Endothelial cell of umbilical vein (primary cell): ENCODE results near the gene TMEM204. TPM values are rescaled to one million over a fixed set of nuclear protein-coding genes. Genes with fewer than 3 reads are reported as not detected.

Source experiments
- BruUV-seq: library from RNA; stranded (reverse); fragments of 400-500 nt; replicated peaks from 2 replicates; lab custom pipeline; 2021; lab: Mats Ljungman, UMichigan
- CTCF ChIA-PET: fragments of 300-600, 350-600 bp; sonication (Branson Sonifier 250); formaldehyde crosslinking; loops from one replicate; lab custom pipeline; 2021; ENCODE audit warnings: antibody characterized with exemption, inconsistent platforms; lab: Charles Lee
- POLR2A ChIA-PET: fragments of 300-600, 350-600 bp; sonication (Branson Sonifier 250); formaldehyde crosslinking; loops from one replicate; lab custom pipeline; 2021; ENCODE audit warnings: antibody characterized with exemption, inconsistent platforms; lab: Charles Lee
- DNase-seq: peaks from one replicate; pipeline ENCODE4 v3.0.0-alpha.2; 2011; ENCODE audit warnings: low read depth, low spot score
- FAIRE-seq: peaks from 2 replicates; lab custom pipeline; 2011; peaks lifted over from hg19 to GRCh38; lab: Jason Lieb, UNC
- H2AFZ ChIP-seq: 2 replicates; pipeline ENCODE4 v1.6.0; 2012; ENCODE audit warnings: low read depth, low read length, control low read depth, inconsistent platforms
- H3K27ac ChIP-seq: 2 replicates; pipeline ENCODE4 v1.5.1; 2011; ENCODE audit warnings: low read depth, mild to moderate bottlenecking, control low read depth, low read length, moderate library complexity; ENCODE audit not compliant: insufficient read depth
- H3K27me3 ChIP-seq, 2 experiments: 2 replicates each; pipeline versions ENCODE4 v1.6.0 to v1.6.1; 2011; ENCODE audit warnings: low read length in 2 of 2, mixed read lengths in 1 of 2; ENCODE audit not compliant: control insufficient read depth in 2 of 2, insufficient read depth in 2 of 2
- H3K36me3 ChIP-seq, 2 experiments: 2 replicates in 1 of 2; 3 replicates in 1 of 2; pipeline ENCODE4 v1.5.1; 2011; ENCODE audit warnings: low read length in 2 of 2, mild to moderate bottlenecking in 1 of 2, moderate library complexity in 1 of 2; ENCODE audit not compliant: control insufficient read depth in 2 of 2, insufficient read depth in 2 of 2; ENCODE audit errors: extremely low read depth in 1 of 2
- H3K4me1 ChIP-seq: 3 replicates; pipeline ENCODE4 v1.5.1; 2011; ENCODE audit warnings: mild to moderate bottlenecking, low read length; ENCODE audit not compliant: control insufficient read depth, insufficient read depth; ENCODE audit errors: extremely low read depth
- H3K4me2 ChIP-seq: 2 replicates; pipeline ENCODE4 v1.6.1; 2011; ENCODE audit warnings: low read length, control low read depth, mixed read lengths; ENCODE audit not compliant: insufficient read depth
- H3K4me3 ChIP-seq, 3 experiments: fragments of 200-600 bp in 1 of 3; sonication (generic), shearing (Covaris generic) in 1 of 3; replicated peaks in 1 of 3; 2 replicates each; pipeline ENCODE4 v1.5.1; 2011 to 2016; ENCODE audit warnings: control low read depth in 3 of 3, low read length in 3 of 3, mild to moderate bottlenecking in 2 of 3, inconsistent platforms in 1 of 3, low read depth in 1 of 3, moderate library complexity in 1 of 3; ENCODE audit not compliant: insufficient read depth in 1 of 3
- H3K79me2 ChIP-seq: 2 replicates; pipeline ENCODE4 v1.6.0; 2012; ENCODE audit warnings: low read length, inconsistent platforms; ENCODE audit not compliant: control insufficient read depth, insufficient read depth
- H3K9ac ChIP-seq: replicated peaks from 2 replicates; pipeline ENCODE3; 2011; ENCODE audit warnings: low read length, control low read depth; ENCODE audit not compliant: insufficient read depth; ENCODE audit errors: extremely low read depth
- H3K9me1 ChIP-seq: replicated peaks from 3 replicates; pipeline ENCODE4 v1.6.0; 2011; ENCODE audit warnings: mild to moderate bottlenecking, low read length; ENCODE audit not compliant: control insufficient read depth, insufficient read depth; ENCODE audit errors: extremely low read depth
- H3K9me3 ChIP-seq: replicated peaks from 2 replicates; pipeline ENCODE4 v1.5.1; 2012; ENCODE audit warnings: low read length, inconsistent platforms; ENCODE audit not compliant: control insufficient read depth, insufficient read depth
- H4K20me1 ChIP-seq: replicated peaks from 2 replicates; pipeline ENCODE3; 2011; ENCODE audit warnings: mild to moderate bottlenecking, low read length; ENCODE audit not compliant: control insufficient read depth, insufficient read depth; ENCODE audit errors: extremely low read depth
- CTCF ChIP-seq, 2 donors: IDR thresholded peaks; 1 replicate in 1 of 2; 2 replicates in 1 of 2; pipeline ENCODE4 v1.5.1; 2011; ENCODE audit warnings: low read length in 2 of 2, mild to moderate bottlenecking in 2 of 2, moderate library complexity in 2 of 2, control low read depth in 1 of 2, inconsistent platforms in 1 of 2, low read depth in 1 of 2; ENCODE audit not compliant: insufficient read depth in 1 of 2; ENCODE audit errors: extremely low read depth in 1 of 2
- FOS ChIP-seq: IDR thresholded peaks from 2 replicates; pipeline ENCODE4 v1.6.1; 2011; ENCODE audit warnings: mild to moderate bottlenecking, low read length, moderate library complexity, borderline replicate concordance; ENCODE audit not compliant: insufficient read depth
- GATA2 ChIP-seq: IDR thresholded peaks from 2 replicates; pipeline ENCODE4 v1.7.0; 2011; ENCODE audit warnings: low read depth, mild to moderate bottlenecking, moderate library complexity, mixed read lengths, low read length; ENCODE audit not compliant: insufficient read length, insufficient read depth
- JUN ChIP-seq: IDR thresholded peaks from 2 replicates; pipeline ENCODE4 v1.6.1; 2011; ENCODE audit warnings: borderline replicate concordance, low read depth; ENCODE audit not compliant: insufficient read length, insufficient read depth
- MAX ChIP-seq: IDR thresholded peaks from 2 replicates; pipeline ENCODE4 v1.6.1; 2011; ENCODE audit not compliant: insufficient read depth, insufficient read length
- POLR2A ChIP-seq: IDR thresholded peaks from 2 replicates; pipeline ENCODE4 v1.6.1; 2012; ENCODE audit warnings: low read depth, mild to moderate bottlenecking, control low read depth, low read length
- dilution Hi-C: fragments of 300-500 bp; cut with MboI; formaldehyde crosslinking; loops from one replicate; pipeline ENCODE4 v1.15.0; 2019; ENCODE audit warnings: low sequenced_read_pairs; ENCODE audit not compliant: extremely low pct_ligation_motif_present
- intact Hi-C: fragments of 100-400 bp; cut with micrococcal nuclease; formaldehyde crosslinking; loops from one replicate; pipeline ENCODE4 v1.10.0; 2022
- polyA plus RNA-seq, 4 experiments: library from polyadenylated mRNA; depleted of rRNA in 3 of 4; stranded (reverse) in 3 of 4; unstranded in 1 of 4; fragments of >200 nt; gene quantifications; 2 replicates each; pipeline versions ENCODE4 v1.2.1 to v1.2.3, GENCODE V29; 2011 to 2012; ENCODE audit warnings: missing spikeins in 1 of 4
- total RNA-seq: library from RNA; stranded (reverse); gene quantifications from 2 replicates; pipeline ENCODE4 v1.2.3, GENCODE V29; 2021

Gene TMEM204
- total and polyA plus RNA-seq, 2 donors (not counting 3 experiments of a cell fraction or from before 2014, with no cell fraction given): 32.5 to 50.7 TPM

DNA sequence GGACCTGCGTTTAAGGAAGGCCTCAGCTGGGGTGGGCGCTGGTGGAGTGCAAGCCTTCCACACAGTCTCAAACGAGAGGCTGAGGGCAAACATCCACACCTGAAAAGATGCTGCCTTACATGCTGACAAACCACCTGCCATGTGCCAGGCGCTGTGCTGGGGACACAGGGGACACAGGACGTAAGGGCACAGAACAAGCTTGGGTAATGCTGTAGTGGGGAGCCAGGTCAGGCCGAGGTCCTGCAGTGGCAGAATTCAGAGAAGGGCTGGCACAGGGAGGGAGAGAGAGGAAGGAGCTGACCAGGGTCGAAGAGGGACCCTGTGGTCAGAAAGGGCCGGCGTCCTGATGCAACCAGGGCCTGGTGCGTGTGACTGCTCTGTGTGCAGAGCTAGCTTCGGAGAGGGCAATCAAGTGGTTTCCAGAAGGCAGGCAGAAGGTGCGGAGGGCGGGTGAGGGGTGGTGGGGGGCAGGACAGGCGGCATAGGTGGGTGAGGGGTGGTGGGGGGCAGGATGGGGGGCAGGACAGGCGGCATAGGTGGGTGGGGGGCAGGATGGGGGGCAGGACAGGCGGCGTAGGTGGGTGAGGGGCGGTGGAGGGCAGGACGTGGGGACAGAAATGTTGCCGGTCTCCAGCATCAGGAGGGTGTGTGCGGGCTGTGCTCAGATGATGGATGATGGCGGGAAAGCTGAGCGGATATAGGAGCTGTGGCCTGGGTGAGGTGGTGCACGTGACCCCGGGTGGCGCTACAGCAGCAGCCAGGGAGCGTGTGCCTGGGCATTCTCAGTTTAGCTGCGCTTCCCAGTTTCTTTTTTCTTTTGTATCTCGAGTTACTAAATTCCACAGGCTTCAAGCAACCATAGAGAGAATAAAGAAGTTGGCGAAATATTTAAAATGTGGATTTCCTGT lies 21.6 kb upstream of the TMEM204 start:
- ChIA-PET CTCF (interaction anchor here (0.6 to 2.1 kb wide), 11 partner anchors 10 to 194 kb away, joined by 3 to 12 read pairs (median 5); partner anchors contain the start of gene MAPK8IP3), POLR2A (interaction anchor here (0.6 kb wide), 2 partner anchors 14 to 34 kb away, joined by 4 to 6 read pairs; no protein-coding TSS in a partner anchor)
- no peak overlapping the region for H3K9ac ChIP-seq
- no peaks in the 10 kb centered on the region for H4K20me1 ChIP-seq
- no TSS peak for BruUV-seq
- no peak overlapping the region for H2AFZ ChIP-seq
- H3K4me3 ChIP-seq: peak overlapping the region in 1 of 3 experiments; percentile 9
- intact Hi-C loops (loop anchor here (1.0 kb wide), 2 partner anchors 21 to 31 kb away; partner anchors contain the start of gene TMEM204), dilution Hi-C loops (no loop called here)
- H3K4me1 ChIP-seq: peaks cover 12% of the 10 kb centered on the region
- peak overlapping the region; percentile 43 for H3K4me2 ChIP-seq
- TF ChIP-seq POLR2A (no peak), JUN (no peak), FOS (no peak), MAX (peak; percentile 71), CTCF (IDR thresholded peaks at IDR 0.05; ENCODE audit: extremely low read depth in 1 of 2, insufficient read depth in 1 of 2, low read depth in 1 of 2, low read length in 2 of 2) (no peak), GATA2 (no peak)
- H3K27ac ChIP-seq: peak overlapping the region; percentile 21
- DNase-seq: no peak
- H3K27me3 ChIP-seq: no peaks in the 10 kb centered on the region
- no peaks in the 10 kb centered on the region for H3K9me1 ChIP-seq
- H3K9me3 ChIP-seq: no peaks in the 10 kb centered on the region
- FAIRE-seq: no peak
- H3K79me2 ChIP-seq: no peaks in the 10 kb centered on the region
- peaks cover 5 to 11% of the 10 kb centered on the region in 2 experiments for H3K36me3 ChIP-seq
